Suprapubic skin (tissue), 4 donors: ENCODE measurements around the gene ALDH9A1. TPM values are rescaled to one million over a fixed set of nuclear protein-coding genes. Genes with fewer than 3 reads are reported as not detected.

ENCODE experiments used
- DNase-seq, 2 donors: peaks; one replicate each; pipeline ENCODE4 v3.0.0-alpha.2; 2019; ENCODE audit warnings: low spot score in 2 of 2
- H3K27ac ChIP-seq: fragments of 200-600 bp; sonication (generic); one replicate; pipeline ENCODE4 v1.5.1; 2019
- H3K27me3 ChIP-seq: fragments of 200-600 bp; sonication (generic); one replicate; pipeline ENCODE4 v1.5.1; 2019
- H3K36me3 ChIP-seq: fragments of 200-600 bp; sonication (generic); one replicate; pipeline ENCODE4 v1.5.1; 2019
- H3K4me1 ChIP-seq: fragments of 200-600 bp; sonication (generic); one replicate; pipeline ENCODE4 v1.5.1; 2019
- H3K4me3 ChIP-seq: fragments of 200-600 bp; sonication (generic); one replicate; pipeline ENCODE4 v1.5.1; 2019; ENCODE audit warnings: mild to moderate bottlenecking
- H3K9me3 ChIP-seq: fragments of 200-600 bp; sonication (generic); one replicate; pipeline ENCODE4 v1.5.1; 2019
- CTCF ChIP-seq, 2 donors: fragments of 200-600 bp in 1 of 2; fragments of 450-650 bp in 1 of 2; sonication (generic) in 1 of 2; IDR thresholded peaks; one replicate each; pipeline ENCODE4 v1.5.1; 2016 to 2019; ENCODE audit warnings: antibody characterized with exemption in 2 of 2, mild to moderate bottlenecking in 1 of 2, moderate library complexity in 1 of 2
- EP300 ChIP-seq: sonication (generic); formaldehyde crosslinking; IDR thresholded peaks from one replicate; pipeline ENCODE4 v1.6.1; 2017; ENCODE audit warnings: antibody characterized with exemption
- POLR2A ChIP-seq, 2 donors: fragments of 450-650 bp; IDR thresholded peaks; one replicate each; pipeline ENCODE4 v1.6.1; 2017; ENCODE audit warnings: antibody characterized with exemption in 2 of 2, mild to moderate bottlenecking in 2 of 2, moderate library complexity in 2 of 2
- POLR2AphosphoS5 ChIP-seq, 3 donors: sonication (generic); formaldehyde crosslinking; IDR thresholded peaks; one replicate each; pipeline ENCODE4 v1.6.1; 2017; ENCODE audit warnings: antibody characterized with exemption in 3 of 3
- WGBS: methylation state at CpG from one replicate; pipeline ENCODE4 v1.1.5; 2018; 5-methylcytosine and 5-hydroxymethylcytosine counted together
- total RNA-seq, 4 donors: library from RNA; depleted of rRNA; stranded (reverse); fragments of >200 nt; gene quantifications; one replicate each; pipeline ENCODE4 v1.1.0, GENCODE V29; 2016

Gene ALDH9A1
- total RNA-seq, 4 donors from 2014 or later, result 59.7 to 91.5 (median 76.9) TPM

DNA sequence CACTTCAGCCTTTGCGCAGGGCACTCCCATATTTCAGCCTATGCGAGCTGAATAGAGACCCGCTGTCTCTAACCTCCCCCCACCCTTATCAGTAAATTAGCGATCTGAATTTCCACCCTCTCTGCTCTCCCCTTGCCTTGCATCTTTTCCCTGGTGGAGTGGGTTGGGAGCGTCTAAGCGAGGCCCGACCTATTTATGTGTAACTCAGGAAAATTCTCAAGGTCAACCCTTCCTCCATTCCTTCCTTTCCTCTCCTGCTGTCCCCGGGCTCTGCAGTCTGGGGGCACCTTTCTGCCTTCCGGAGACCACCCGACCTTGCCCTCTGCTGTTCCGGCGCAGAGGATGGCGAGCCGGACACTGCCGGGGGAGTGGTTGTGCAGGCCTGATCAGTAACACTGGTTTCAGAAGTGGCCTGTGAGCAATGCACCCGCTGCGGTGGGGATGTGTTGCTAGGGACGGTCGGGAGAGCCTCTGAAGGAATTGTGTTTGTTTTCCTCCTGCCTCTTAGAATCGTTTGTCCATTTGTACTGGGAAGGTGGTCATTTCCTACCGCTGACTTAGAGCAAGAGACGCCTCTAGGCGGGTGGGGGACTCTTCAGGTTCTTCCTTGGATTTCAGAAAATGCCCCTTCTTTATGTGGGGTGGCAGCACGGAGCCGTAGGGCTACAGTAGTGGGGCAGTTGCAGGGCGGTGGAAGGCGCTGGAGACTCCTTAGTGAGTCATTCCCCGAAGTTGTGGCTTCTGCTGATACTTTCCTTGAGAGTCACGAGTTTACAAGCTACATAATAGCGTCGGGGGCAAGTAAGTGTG, 66.8 kb downstream of the ALDH9A1 start:
- DNase-seq, result peak; percentile 77 to 84
- peak overlapping the region; percentile 86 for H3K4me3 ChIP-seq
- H3K27me3 ChIP-seq, result no peaks in the 10 kb centered on the region
- no peaks in the 10 kb centered on the region for H3K9me3 ChIP-seq
- TF ChIP-seq EP300, result no peak
- no peak for TF ChIP-seq CTCF (IDR thresholded peaks at IDR 0.05)
- TF ChIP-seq POLR2A (IDR thresholded peaks at IDR 0.05), result no peak
- no peak for TF ChIP-seq POLR2AphosphoS5 (IDR thresholded peaks at IDR 0.05)
- H3K4me1 ChIP-seq, result peaks cover 60% of the 10 kb centered on the region
- H3K27ac ChIP-seq, result peak overlapping the region; percentile 93
- under 1% methylated on average over 26 of the region's 31 CpGs for WGBS
- H3K36me3 ChIP-seq, result peaks cover 4% of the 10 kb centered on the region

GRCh38 chr1:165630629-165631341, 67.6 kb downstream of the ALDH9A1 start, which contains the start of gene MGST3:
Gene MGST3, plus strand, starts transcription at chr1:165631234. Its CDS starts 18,614 bp downstream, at chr1:165649848.
- H3K9me3 ChIP-seq, result no peaks in the 10 kb centered on the region

DNA sequence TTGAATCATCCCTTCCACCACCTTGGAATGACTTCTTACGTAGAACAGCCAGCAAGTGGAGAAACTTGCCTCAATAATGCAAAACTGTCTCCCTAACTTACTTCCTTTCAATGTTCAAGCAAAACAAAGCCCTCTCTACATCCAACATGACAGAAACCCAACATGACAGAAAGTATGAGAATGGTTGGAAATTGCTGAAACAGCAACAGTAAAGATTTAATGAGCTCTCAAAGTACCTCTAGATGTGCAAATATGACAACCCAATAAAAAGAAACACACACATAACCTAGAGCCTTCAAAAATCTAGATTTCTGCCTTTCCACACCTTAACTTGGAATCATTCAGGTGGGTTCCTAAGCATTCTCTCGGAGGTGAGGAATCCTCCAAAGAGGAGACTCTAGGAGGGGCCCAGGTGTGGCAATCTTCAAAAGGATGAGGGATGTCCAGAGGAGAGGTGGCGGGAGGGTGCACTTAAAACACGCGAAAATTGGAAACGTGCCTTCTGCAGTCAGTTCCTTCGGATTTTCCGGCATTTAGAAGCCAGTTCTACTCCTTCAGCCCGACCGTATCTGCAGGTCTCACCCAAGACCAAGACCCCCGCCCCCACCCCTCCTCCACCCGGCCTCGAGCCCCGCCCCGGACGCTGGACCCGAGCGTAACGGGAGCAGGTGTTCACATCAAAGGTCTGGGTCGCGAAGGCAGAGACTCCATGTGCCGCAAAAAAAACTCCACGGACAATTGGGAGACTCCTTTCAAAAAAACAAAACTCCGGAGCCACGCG, 68.3 kb downstream of the ALDH9A1 start:
- TF ChIP-seq CTCF (IDR thresholded peaks at IDR 0.05) (no peak), POLR2AphosphoS5 (IDR thresholded peaks at IDR 0.05) (no peak), EP300 (no peak), POLR2A (IDR thresholded peaks at IDR 0.05) (no peak)
- WGBS, result 14% methylated on average over 13 of the region's 26 CpGs
- Histone ChIP-seq H3K36me3 (no peaks in the 10 kb centered on the region), H3K27me3 (no peaks in the 10 kb centered on the region), H3K4me3 (peak overlapping the region; percentile 86), H3K9me3 (no peaks in the 10 kb centered on the region), H3K27ac (peak overlapping the region; percentile 93), H3K4me1 (peaks cover 46% of the 10 kb centered on the region)
- no peak for DNase-seq

More at GRCh38 chr1:165630629-165631341, 67.6 kb downstream of the ALDH9A1 start, which contains the start of gene MGST3:
- Histone ChIP-seq H3K36me3 (no peaks in the 10 kb centered on the region), H3K4me3 (peak within 1 kb of the TSS; percentile 86), H3K27me3 (no peaks in the 10 kb centered on the region), H3K27ac (peak within 1 kb of the TSS; percentile 93), H3K4me1 (peaks cover 52% of the 10 kb centered on the region)
- peak; percentile 97 for DNase-seq
- TF ChIP-seq POLR2A (IDR thresholded peaks at IDR 0.05) (peak in 1 of 2 donors; percentile 58), POLR2AphosphoS5 (IDR thresholded peaks at IDR 0.05) (peak in 2 of 3 donors; percentile 67 to 79), EP300 (no peak), CTCF (IDR thresholded peaks at IDR 0.05) (no peak)
- WGBS, result under 1% methylated on average over 48 of the region's 56 CpGs

GRCh38 chr1:165629151-165629550, 69.2 kb downstream of the ALDH9A1 start:
- Histone ChIP-seq H3K27ac (no peak overlapping the region), H3K36me3 (no peaks in the 10 kb centered on the region), H3K9me3 (no peaks in the 10 kb centered on the region), H3K4me1 (peaks cover 37% of the 10 kb centered on the region), H3K27me3 (no peaks in the 10 kb centered on the region), H3K4me3 (no peak overlapping the region)
- no peak for TF ChIP-seq POLR2AphosphoS5 (IDR thresholded peaks at IDR 0.05)
- TF ChIP-seq EP300, result no peak
- no peak for TF ChIP-seq CTCF (IDR thresholded peaks at IDR 0.05)
- TF ChIP-seq POLR2A (IDR thresholded peaks at IDR 0.05), result no peak
- DNase-seq, result no peak
- 66% methylated on average over 3 of the region's 3 CpGs for WGBS
